ENCODE measurements around the gene MX2.

The MX2 gene

GRCh38 chr21:41447356-41447755 lies 85.5 kb downstream of the MX2 start:
- Histone ChIP-seq H3K27ac (ENCODE audit: low read depth in 2 of 2, low read length in 2 of 2) (no peak overlapping the region), H3K4me3 (ENCODE audit: low read length in 2 of 2) (no peak overlapping the region), H3K9me3 (ENCODE audit: control insufficient read depth in 2 of 2, low read length in 2 of 2) (no peaks in the 10 kb centered on the region), H3K9ac (ENCODE audit: low read depth in 1 of 2, low read length in 2 of 2) (no peak overlapping the region), H3K4me1 (ENCODE audit: control insufficient read depth in 2 of 2, insufficient read depth in 2 of 2, low read length in 2 of 2) (no peaks in the 10 kb centered on the region), H3K27me3 (ENCODE audit: control insufficient read depth in 2 of 2, insufficient read depth in 2 of 2, low read length in 2 of 2) (no peaks in the 10 kb centered on the region), H3K36me3 (ENCODE audit: control insufficient read depth in 2 of 2, insufficient read depth in 2 of 2, low read length in 2 of 2) (peaks cover 35 to 48% of the 10 kb centered on the region in 2 donors)

GRCh38 chr21:41449613-41450012 lies 87.8 kb downstream of the MX2 start:
- no peak overlapping the region for H3K27ac ChIP-seq (ENCODE audit: low read depth in 2 of 2, low read length in 2 of 2)
- no peaks in the 10 kb centered on the region for H3K27me3 ChIP-seq (ENCODE audit: control insufficient read depth in 2 of 2, insufficient read depth in 2 of 2, low read length in 2 of 2)
- H3K9me3 ChIP-seq (ENCODE audit: control insufficient read depth in 2 of 2, low read length in 2 of 2), result no peaks in the 10 kb centered on the region
- H3K36me3 ChIP-seq (ENCODE audit: control insufficient read depth in 2 of 2, insufficient read depth in 2 of 2, low read length in 2 of 2), result peaks cover 28 to 37% of the 10 kb centered on the region in 2 donors
- H3K4me1 ChIP-seq (ENCODE audit: control insufficient read depth in 2 of 2, insufficient read depth in 2 of 2, low read length in 2 of 2), result peaks cover 2 to 3% of the 10 kb centered on the region in 2 donors
- no peak overlapping the region for H3K9ac ChIP-seq (ENCODE audit: low read depth in 1 of 2, low read length in 2 of 2)
- H3K4me3 ChIP-seq (ENCODE audit: low read length in 2 of 2), result no peak overlapping the region

- H3K4me3 ChIP-seq (ENCODE audit: low read length in 2 of 2), result no peak overlapping the region
- H3K36me3 ChIP-seq (ENCODE audit: control insufficient read depth in 2 of 2, insufficient read depth in 2 of 2, low read length in 2 of 2), result peaks cover 12 to 23% of the 10 kb centered on the region in 2 donors
- H3K27ac ChIP-seq (ENCODE audit: low read depth in 2 of 2, low read length in 2 of 2), result no peak overlapping the region
- peaks cover 2 to 3% of the 10 kb centered on the region in 2 donors for H3K4me1 ChIP-seq (ENCODE audit: control insufficient read depth in 2 of 2, insufficient read depth in 2 of 2, low read length in 2 of 2)
- H3K9me3 ChIP-seq (ENCODE audit: control insufficient read depth in 2 of 2, low read length in 2 of 2), result no peaks in the 10 kb centered on the region
- no peak overlapping the region for H3K9ac ChIP-seq (ENCODE audit: low read depth in 1 of 2, low read length in 2 of 2)
- H3K27me3 ChIP-seq (ENCODE audit: control insufficient read depth in 2 of 2, insufficient read depth in 2 of 2, low read length in 2 of 2), result no peaks in the 10 kb centered on the region
Measured at GRCh38 chr21:41451753-41452676, 90.2 kb downstream of the MX2 start.

GRCh38 chr21:41453198-41453597 lies 91.4 kb downstream of the MX2 start:
- Histone ChIP-seq H3K4me1 (ENCODE audit: control insufficient read depth in 2 of 2, insufficient read depth in 2 of 2, low read length in 2 of 2) (peaks cover 2 to 3% of the 10 kb centered on the region in 2 donors), H3K9ac (ENCODE audit: low read depth in 1 of 2, low read length in 2 of 2) (no peak overlapping the region), H3K27ac (ENCODE audit: low read depth in 2 of 2, low read length in 2 of 2) (no peak overlapping the region), H3K4me3 (ENCODE audit: low read length in 2 of 2) (no peak overlapping the region), H3K27me3 (ENCODE audit: control insufficient read depth in 2 of 2, insufficient read depth in 2 of 2, low read length in 2 of 2) (no peaks in the 10 kb centered on the region), H3K36me3 (ENCODE audit: control insufficient read depth in 2 of 2, insufficient read depth in 2 of 2, low read length in 2 of 2) (peaks cover 10 to 23% of the 10 kb centered on the region in 2 donors), H3K9me3 (ENCODE audit: control insufficient read depth in 2 of 2, low read length in 2 of 2) (no peaks in the 10 kb centered on the region)

GRCh38 chr21:41453761-41454160 lies 91.9 kb downstream of the MX2 start:
- H3K36me3 ChIP-seq (ENCODE audit: control insufficient read depth in 2 of 2, insufficient read depth in 2 of 2, low read length in 2 of 2), result peaks cover 15 to 27% of the 10 kb centered on the region in 2 donors
- no peaks in the 10 kb centered on the region for H3K9me3 ChIP-seq (ENCODE audit: control insufficient read depth in 2 of 2, low read length in 2 of 2)
- H3K27ac ChIP-seq (ENCODE audit: low read depth in 2 of 2, low read length in 2 of 2), result no peak overlapping the region
- H3K9ac ChIP-seq (ENCODE audit: low read depth in 1 of 2, low read length in 2 of 2), result no peak overlapping the region
- no peaks in the 10 kb centered on the region for H3K27me3 ChIP-seq (ENCODE audit: control insufficient read depth in 2 of 2, insufficient read depth in 2 of 2, low read length in 2 of 2)
- H3K4me3 ChIP-seq (ENCODE audit: low read length in 2 of 2), result no peak overlapping the region
- H3K4me1 ChIP-seq (ENCODE audit: control insufficient read depth in 2 of 2, insufficient read depth in 2 of 2, low read length in 2 of 2), result peaks cover 2 to 3% of the 10 kb centered on the region in 2 donors

- Histone ChIP-seq H3K27ac (ENCODE audit: low read depth in 2 of 2, low read length in 2 of 2) (no peak overlapping the region), H3K4me1 (ENCODE audit: control insufficient read depth in 2 of 2, insufficient read depth in 2 of 2, low read length in 2 of 2) (peaks cover 0 to 3% of the 10 kb centered on the region in 2 donors), H3K27me3 (ENCODE audit: control insufficient read depth in 2 of 2, insufficient read depth in 2 of 2, low read length in 2 of 2) (no peaks in the 10 kb centered on the region), H3K9me3 (ENCODE audit: control insufficient read depth in 2 of 2, low read length in 2 of 2) (no peaks in the 10 kb centered on the region), H3K9ac (ENCODE audit: low read depth in 1 of 2, low read length in 2 of 2) (no peak overlapping the region), H3K4me3 (ENCODE audit: low read length in 2 of 2) (no peak overlapping the region), H3K36me3 (ENCODE audit: control insufficient read depth in 2 of 2, insufficient read depth in 2 of 2, low read length in 2 of 2) (peaks cover 10 to 24% of the 10 kb centered on the region in 2 donors)
Measured at GRCh38 chr21:41458121-41458520, 96.3 kb downstream of the MX2 start.

- no peak overlapping the region for H3K9ac ChIP-seq (ENCODE audit: low read depth in 1 of 2, low read length in 2 of 2)
- no peak overlapping the region for H3K4me3 ChIP-seq (ENCODE audit: low read length in 2 of 2)
- peaks cover 0 to 3% of the 10 kb centered on the region in 2 donors for H3K4me1 ChIP-seq (ENCODE audit: control insufficient read depth in 2 of 2, insufficient read depth in 2 of 2, low read length in 2 of 2)
- no peaks in the 10 kb centered on the region for H3K27me3 ChIP-seq (ENCODE audit: control insufficient read depth in 2 of 2, insufficient read depth in 2 of 2, low read length in 2 of 2)
- H3K36me3 ChIP-seq (ENCODE audit: control insufficient read depth in 2 of 2, insufficient read depth in 2 of 2, low read length in 2 of 2), result peaks cover 10 to 27% of the 10 kb centered on the region in 2 donors
- no peak overlapping the region for H3K27ac ChIP-seq (ENCODE audit: low read depth in 2 of 2, low read length in 2 of 2)
- no peaks in the 10 kb centered on the region for H3K9me3 ChIP-seq (ENCODE audit: control insufficient read depth in 2 of 2, low read length in 2 of 2)
Measured at GRCh38 chr21:41458559-41458958, 96.7 kb downstream of the MX2 start.

Measured in mucosa of rectum (tissue), 2 donors.